SK-MEL-5 (cell line): ENCODE measurements around the gene OTOP2. TPM values are rescaled to one million over a fixed set of nuclear protein-coding genes. Genes with fewer than 3 reads are reported as not detected.
"Not testable (repeated sequence)": the region's sequence is repeated elsewhere in the genome, so short reads cannot be mapped to it uniquely, and the experiment has no call there.

Experiments
- DNase-seq: peaks from one replicate; pipeline ENCODE4 v3.0.0-alpha.2; 2016; ENCODE audit warnings: low read depth, low spot score
- in situ Hi-C: cut with HindIII; loops from 2 replicates; pipeline ENCODE4 v1.10.0; 2016; ENCODE audit warnings: low sequenced_read_pairs, high pct_unique_total_duplicates, low pct_unique_long_range_greater_than_20kb
- total RNA-seq: library from RNA; depleted of rRNA; stranded (reverse); fragments of >200 nt; shearing (Covaris generic); gene quantifications from 2 replicates; pipeline ENCODE4 v1.2.3, GENCODE V29; 2014; rRNA removed

The OTOP2 gene
- total RNA-seq, 1 experiment from 2014 or later, result not detected

DNA sequence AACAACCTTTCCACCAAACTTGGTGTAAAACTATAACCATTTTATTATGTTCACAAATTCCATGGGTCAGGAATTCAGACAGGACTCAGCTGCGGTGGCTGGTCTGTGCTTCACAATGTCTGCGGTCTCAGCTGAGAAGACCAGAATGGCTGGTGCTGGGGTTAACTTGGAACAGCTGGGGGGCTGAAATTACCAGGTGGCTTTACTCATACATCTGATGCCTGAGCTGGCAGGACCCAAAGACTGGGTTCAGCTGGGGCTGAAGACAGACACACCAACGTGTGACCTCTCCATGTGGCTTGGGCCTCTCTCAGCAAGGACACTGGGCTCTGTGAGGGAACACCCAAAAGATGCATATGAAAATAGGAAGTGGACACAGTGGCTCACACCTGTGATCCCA is 54.2 kb downstream of the OTOP2 start:
- in situ Hi-C loops, result no loop called here
- no peak for DNase-seq

DNA sequence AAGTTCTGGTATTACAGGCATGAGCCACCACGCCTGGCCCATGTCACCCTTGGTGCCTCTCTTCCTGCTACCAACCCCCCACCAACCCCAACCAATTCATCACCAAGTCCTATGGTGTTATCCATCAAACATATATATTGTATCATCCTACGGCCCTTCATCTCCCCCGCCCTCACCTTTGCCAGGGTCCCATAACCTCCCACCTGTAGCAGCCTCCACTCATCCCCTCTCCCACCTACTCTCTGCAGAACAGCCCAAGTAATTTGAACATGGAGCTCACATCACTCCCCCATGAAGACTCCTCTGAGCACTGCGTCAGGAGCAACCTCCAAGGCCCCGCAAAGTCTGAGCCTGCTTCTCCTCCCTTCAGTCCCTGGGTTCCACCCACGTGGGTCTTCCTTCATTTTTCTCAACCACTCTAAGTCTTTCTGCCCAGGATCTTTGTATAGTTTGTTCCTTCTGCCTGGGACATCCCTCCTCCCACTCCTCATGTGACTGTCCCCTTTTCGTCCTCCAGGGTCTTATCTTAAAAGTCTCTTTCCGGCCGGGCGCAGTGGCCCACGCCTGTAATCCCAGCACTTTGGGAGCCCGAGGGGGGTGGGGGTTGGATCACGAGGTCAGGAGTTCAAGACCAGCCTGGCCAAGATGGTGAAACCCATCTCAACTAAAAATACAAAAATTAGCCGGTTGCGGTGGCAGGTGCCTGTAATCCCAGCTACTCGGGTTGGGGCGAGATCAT is 55.5 kb downstream of the OTOP2 start:
- no peak for DNase-seq
- in situ Hi-C loops, result no loop called here

DNA sequence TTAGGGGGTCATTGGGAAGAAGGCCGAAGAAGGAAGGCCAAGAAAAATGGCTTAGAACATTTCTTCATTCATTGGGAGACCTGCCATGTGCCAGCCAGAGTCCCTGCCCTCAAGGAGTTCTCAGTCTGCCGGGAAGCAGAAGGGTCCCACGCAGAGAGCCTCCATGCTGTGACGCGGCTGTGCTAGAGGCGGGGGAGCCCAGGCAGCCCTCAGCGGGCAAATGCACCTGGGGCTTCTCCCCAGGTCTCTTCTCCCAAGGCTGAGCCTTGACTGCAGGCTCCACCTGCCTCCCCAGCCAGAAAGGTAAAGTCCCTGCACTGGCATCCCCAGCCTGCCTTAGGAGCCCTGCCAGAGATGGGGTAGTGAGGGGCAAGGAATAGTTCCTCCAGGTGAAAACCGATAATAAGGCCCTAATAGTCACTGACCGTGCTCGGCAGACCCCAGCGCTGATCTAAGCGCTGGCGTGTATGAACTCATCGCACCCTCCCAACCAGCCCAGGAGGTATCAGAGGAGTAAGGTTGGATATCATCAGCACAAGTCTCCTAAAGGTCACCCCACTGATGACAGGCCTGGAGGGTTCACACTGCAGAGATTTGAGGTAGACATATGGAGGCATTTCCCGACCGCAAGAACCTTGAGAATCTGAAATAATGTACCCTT is 57.4 kb downstream of the OTOP2 start:
- no peak for DNase-seq
- in situ Hi-C loops, result no loop called here

DNA sequence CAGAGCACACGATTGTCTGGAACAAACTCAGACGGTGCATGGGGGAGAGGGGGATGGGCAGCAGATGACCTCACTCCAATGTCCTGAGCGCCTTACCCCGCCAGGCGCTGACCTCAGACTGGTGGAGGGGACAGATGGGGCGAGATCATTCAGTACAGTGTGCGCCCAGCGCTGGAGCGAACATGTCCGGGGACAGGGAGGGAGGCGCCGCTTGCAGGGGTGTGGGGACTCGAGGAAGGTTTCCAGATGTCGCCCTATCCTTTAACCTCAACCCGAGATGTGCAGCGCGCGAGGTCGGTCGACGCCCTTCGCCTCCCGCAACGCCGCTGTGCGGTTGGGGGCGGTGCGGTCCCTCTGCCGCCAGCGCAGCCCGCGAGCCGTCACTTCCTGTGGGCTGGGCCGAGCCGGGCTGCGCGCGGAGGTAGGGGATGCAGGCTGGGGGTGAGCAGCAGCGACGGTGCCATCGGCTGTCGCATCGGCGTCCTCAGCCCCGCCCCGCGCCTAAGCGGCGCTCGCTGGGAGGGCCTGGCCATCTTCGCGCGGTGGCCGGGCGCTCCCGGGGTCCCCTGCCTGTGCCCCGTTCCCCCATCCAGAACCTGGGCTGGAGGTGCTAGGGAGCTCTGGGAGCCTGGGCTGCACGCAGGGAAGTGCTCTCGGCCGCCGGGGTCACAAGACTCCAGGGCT is 58.0 kb downstream of the OTOP2 start:
- DNase-seq, result peak; percentile 61
- in situ Hi-C loops, result no loop called here

DNA sequence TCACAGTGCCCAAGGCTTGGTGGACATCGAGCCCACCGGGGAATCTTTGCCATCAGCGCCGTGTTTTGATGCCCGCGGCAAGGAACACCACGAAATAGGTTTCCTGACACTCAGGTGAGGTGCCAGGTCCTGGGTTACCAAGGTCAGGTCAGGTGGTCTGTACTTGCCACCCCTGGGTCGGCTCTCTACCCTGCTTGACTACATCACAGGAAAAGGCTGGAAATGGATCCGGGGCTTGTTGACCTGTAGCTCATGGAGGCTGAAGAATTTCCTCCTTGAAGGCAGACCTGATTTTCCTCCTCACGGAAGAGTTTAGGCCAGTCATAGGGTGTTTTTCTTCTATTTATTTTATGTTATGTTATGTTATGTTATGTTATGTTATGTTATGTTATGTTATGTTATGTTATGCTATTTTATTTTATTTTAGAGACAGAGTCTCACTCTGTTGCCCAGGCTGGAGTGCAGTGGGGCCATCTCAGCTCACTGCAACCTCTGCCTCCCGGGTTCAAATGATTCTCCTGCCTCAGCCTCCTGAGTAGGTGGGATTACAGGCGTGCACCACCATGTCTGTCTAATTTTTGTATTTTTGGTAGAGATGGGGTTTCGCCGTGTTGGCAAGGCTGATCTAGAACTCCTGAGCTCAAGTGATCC is 58.7 kb downstream of the OTOP2 start:
- peak; percentile 38 for DNase-seq
- in situ Hi-C loops, result not testable (repeated sequence)

Other genes with a start within 250 kb of the OTOP2 start
- gene CD300LF, start 211.3 kb upstream of the OTOP2 start, total RNA-seq, result 0.13 TPM in 1 of 2 replicates, not detected in the other
- gene RAB37, start 187.0 kb upstream of the OTOP2 start, total RNA-seq, result 0.40 and 0.66 TPM in 2 replicates
- 43.2 and 45.6 TPM in 2 replicates for gene NHERF1, start 175.6 kb upstream of the OTOP2 start, total RNA-seq
- gene NAT9, start 147.9 kb upstream of the OTOP2 start, total RNA-seq, result 51.4 and 61.0 TPM in 2 replicates
- gene GRIN2C, start 64.4 kb upstream of the OTOP2 start, total RNA-seq, result 0.40 TPM in 1 of 2 replicates, not detected in the other
- gene FDXR, start 51.3 kb upstream of the OTOP2 start, total RNA-seq, result 42.4 and 48.1 TPM in 2 replicates
- gene FADS6, start 30.6 kb upstream of the OTOP2 start, total RNA-seq, result not detected in 2 replicates
- not detected in 2 replicates for gene USH1G, start 1.0 kb upstream of the OTOP2 start, total RNA-seq
- not detected in 2 replicates for gene OTOP3, start 11.6 kb downstream of the OTOP2 start, total RNA-seq
- gene HID1, start 48.5 kb downstream of the OTOP2 start, total RNA-seq, result 0.21 TPM in 1 of 2 replicates, not detected in the other
- gene CDR2L, start 63.4 kb downstream of the OTOP2 start, total RNA-seq, result 3.2 and 3.9 TPM in 2 replicates
- 92.6 and 96.0 TPM in 2 replicates for gene MRPL58, start 88.4 kb downstream of the OTOP2 start, total RNA-seq
- 557 and 623 TPM in 2 replicates for gene ATP5PD, start 122.7 kb downstream of the OTOP2 start, total RNA-seq
- gene KCTD2, start 123.0 kb downstream of the OTOP2 start, total RNA-seq, result 23.3 and 26.6 TPM in 2 replicates
- gene SLC16A5, start 163.7 kb downstream of the OTOP2 start, total RNA-seq, result 0.19 TPM in 1 of 2 replicates, not detected in the other
- gene ARMC7, start 185.7 kb downstream of the OTOP2 start, total RNA-seq, result 4.9 and 5.4 TPM in 2 replicates
- gene NT5C, start 207.5 kb downstream of the OTOP2 start, total RNA-seq, result 44.5 and 46.7 TPM in 2 replicates
- gene JPT1, start 230.2 kb downstream of the OTOP2 start, total RNA-seq, result 148 and 158 TPM in 2 replicates